OCI-LY3 (cell line): ENCODE data around the gene MATCAP1.

Experiments
- H2AFZ ChIP-seq: fragments of 200-600, 300-600 bp; shearing (Covaris generic); 2 replicates; pipeline ENCODE4 v1.6.0; 2014; ENCODE audit warnings: antibody characterized with exemption, low read depth, low read length
- H3K27ac ChIP-seq: fragments of 200-600, 300-600 bp; sonication (generic); 2 replicates; pipeline ENCODE4 v1.5.1; 2014; ENCODE audit warnings: mild to moderate bottlenecking, low read length, moderate library complexity, mixed read lengths
- H3K27me3 ChIP-seq: fragments of 200-600, 300-600 bp; sonication (generic); 2 replicates; pipeline ENCODE4 v1.6.1; 2014; ENCODE audit warnings: low read depth, low read length, mixed read lengths
- H3K36me3 ChIP-seq: fragments of 200-600, 300-600 bp; sonication (generic); replicated peaks from 2 replicates; pipeline ENCODE3; 2014; ENCODE audit warnings: low read depth, low read length, mixed read lengths
- H3K4me1 ChIP-seq: fragments of 300-600, 200-600 bp; sonication (generic); 2 replicates; pipeline ENCODE4 v1.6.1; 2014; ENCODE audit warnings: low read length, mixed read lengths
- H3K4me2 ChIP-seq: fragments of 200-600, 300-600 bp; sonication (generic); 2 replicates; pipeline ENCODE4 v1.6.1; 2014; ENCODE audit warnings: low read length, mixed read lengths
- H3K4me3 ChIP-seq: fragments of 300-600, 200-600 bp; sonication (generic); 2 replicates; pipeline ENCODE4 v1.5.1; 2014; ENCODE audit warnings: antibody characterized with exemption, mild to moderate bottlenecking, low read length, moderate library complexity
- H3K79me2 ChIP-seq: fragments of 300-600, 200-600 bp; shearing (Covaris generic); 2 replicates; pipeline ENCODE4 v1.6.1; 2014; ENCODE audit warnings: mild to moderate bottlenecking, low read length, mixed read lengths
- H3K9ac ChIP-seq: fragments of 300-600, 200-600 bp; shearing (Covaris generic); 2 replicates; pipeline ENCODE4 v1.6.0; 2014; ENCODE audit warnings: mild to moderate bottlenecking, low read length, moderate library complexity
- H3K9me3 ChIP-seq: fragments of 200-600, 300-600 bp; shearing (Covaris generic); 2 replicates; pipeline ENCODE4 v1.6.1; 2014; ENCODE audit warnings: low read length, mixed read lengths; ENCODE audit not compliant: insufficient read depth
- H4K20me1 ChIP-seq: fragments of 200-600, 300-600 bp; sonication (generic); 2 replicates; pipeline ENCODE4 v1.6.1; 2016; ENCODE audit warnings: low read length, mixed read lengths; ENCODE audit not compliant: insufficient read depth
- EZH2phosphoT487 ChIP-seq: fragments of 200-600 bp; shearing (Covaris generic); IDR thresholded peaks from 2 replicates; pipeline ENCODE4 v1.6.1; 2018; ENCODE audit warnings: antibody characterized with exemption, mixed run types, low read depth
- TF ChIP-seq, protein P1 (sequence below): fragments of 200-600, 300-600 bp; sonication (generic); IDR thresholded peaks from 2 replicates; pipeline ENCODE4 v1.5.1; 2014; ENCODE audit warnings: antibody characterized with exemption, low read length, low read depth

Gene MATCAP1

DNA sequence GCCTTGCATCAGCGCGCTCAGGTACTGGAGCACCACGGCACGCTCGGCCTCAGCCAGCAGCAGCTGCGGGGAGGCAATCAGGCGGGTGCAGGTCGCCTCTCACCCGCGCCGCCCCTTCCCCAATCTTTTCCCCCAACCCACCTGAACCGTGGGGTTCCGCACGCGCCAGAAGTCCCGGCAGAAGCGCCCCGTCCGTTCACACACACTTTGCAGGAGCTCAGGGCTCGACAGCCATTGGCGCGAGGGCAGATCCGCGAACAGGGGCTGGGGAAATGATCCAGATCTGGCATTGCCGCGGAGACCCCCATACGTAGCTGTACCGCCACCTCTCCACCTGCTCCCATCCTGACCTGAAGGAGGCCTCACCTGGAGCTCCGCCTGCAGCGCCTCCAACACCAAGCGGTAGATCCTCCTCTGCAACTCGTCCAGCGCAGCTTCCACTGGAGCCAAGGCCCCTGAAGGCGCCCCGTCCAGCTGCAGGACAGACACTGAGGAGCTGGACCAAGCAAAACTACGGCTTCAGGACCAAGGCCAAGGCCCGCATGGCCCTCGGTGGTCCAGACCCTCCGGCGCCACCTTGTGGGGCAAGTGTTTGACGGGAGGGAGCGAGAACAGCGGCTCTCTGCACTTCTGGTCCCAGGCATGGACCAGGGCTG lies 1.4 kb upstream of the MATCAP1 start:
- H3K4me2 ChIP-seq = peak overlapping the region; percentile 88
- H3K9ac ChIP-seq = no peak overlapping the region
- no peak overlapping the region for H3K27ac ChIP-seq
- no peaks in the 10 kb centered on the region for H3K36me3 ChIP-seq
- TF ChIP-seq, protein P1, sequence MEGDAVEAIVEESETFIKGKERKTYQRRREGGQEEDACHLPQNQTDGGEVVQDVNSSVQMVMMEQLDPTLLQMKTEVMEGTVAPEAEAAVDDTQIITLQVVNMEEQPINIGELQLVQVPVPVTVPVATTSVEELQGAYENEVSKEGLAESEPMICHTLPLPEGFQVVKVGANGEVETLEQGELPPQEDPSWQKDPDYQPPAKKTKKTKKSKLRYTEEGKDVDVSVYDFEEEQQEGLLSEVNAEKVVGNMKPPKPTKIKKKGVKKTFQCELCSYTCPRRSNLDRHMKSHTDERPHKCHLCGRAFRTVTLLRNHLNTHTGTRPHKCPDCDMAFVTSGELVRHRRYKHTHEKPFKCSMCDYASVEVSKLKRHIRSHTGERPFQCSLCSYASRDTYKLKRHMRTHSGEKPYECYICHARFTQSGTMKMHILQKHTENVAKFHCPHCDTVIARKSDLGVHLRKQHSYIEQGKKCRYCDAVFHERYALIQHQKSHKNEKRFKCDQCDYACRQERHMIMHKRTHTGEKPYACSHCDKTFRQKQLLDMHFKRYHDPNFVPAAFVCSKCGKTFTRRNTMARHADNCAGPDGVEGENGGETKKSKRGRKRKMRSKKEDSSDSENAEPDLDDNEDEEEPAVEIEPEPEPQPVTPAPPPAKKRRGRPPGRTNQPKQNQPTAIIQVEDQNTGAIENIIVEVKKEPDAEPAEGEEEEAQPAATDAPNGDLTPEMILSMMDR = peak; percentile 85
- TF ChIP-seq EZH2phosphoT487 = no peak
- H3K9me3 ChIP-seq = no peaks in the 10 kb centered on the region
- no peaks in the 10 kb centered on the region for H3K27me3 ChIP-seq
- H2AFZ ChIP-seq = no peak overlapping the region
- H4K20me1 ChIP-seq = no peaks in the 10 kb centered on the region
- H3K4me3 ChIP-seq = peak overlapping the region; percentile 86
- peaks cover 19% of the 10 kb centered on the region; the same call in 1 of the 2 replicates for H3K4me1 ChIP-seq
- peaks cover 13% of the 10 kb centered on the region for H3K79me2 ChIP-seq

GRCh38 chr16:67184453-67184994 lies 761 bp upstream of the MATCAP1 start:
- H3K4me2 ChIP-seq = peak overlapping the region; percentile 88
- peaks cover 3% of the 10 kb centered on the region for H3K36me3 ChIP-seq
- no peak overlapping the region for H3K27ac ChIP-seq
- H3K79me2 ChIP-seq = peaks cover 13% of the 10 kb centered on the region
- H2AFZ ChIP-seq = peak overlapping the region; percentile 53; the same call in 1 of the 2 replicates
- H4K20me1 ChIP-seq = no peaks in the 10 kb centered on the region; the same call in 1 of the 2 replicates
- H3K9ac ChIP-seq = peak overlapping the region; percentile 74
- H3K9me3 ChIP-seq = no peaks in the 10 kb centered on the region
- H3K27me3 ChIP-seq = no peaks in the 10 kb centered on the region
- H3K4me3 ChIP-seq = peak overlapping the region; percentile 86
- TF ChIP-seq EZH2phosphoT487 = no peak
- TF ChIP-seq, protein P1 = no peak
- peaks cover 19% of the 10 kb centered on the region; the same call in 1 of the 2 replicates for H3K4me1 ChIP-seq

GRCh38 chr16:67183284-67183626 lies 508 bp downstream of the MATCAP1 start:
- Histone ChIP-seq H4K20me1 (no peaks in the 10 kb centered on the region; the same call in 1 of the 2 replicates), H3K27me3 (no peaks in the 10 kb centered on the region), H3K79me2 (peaks cover 13% of the 10 kb centered on the region), H3K9me3 (no peaks in the 10 kb centered on the region), H3K4me3 (peak overlapping the region; percentile 86), H2AFZ (peak overlapping the region; percentile 34; the same call in 1 of the 2 replicates), H3K9ac (peak overlapping the region; percentile 74), H3K36me3 (peaks cover 6% of the 10 kb centered on the region), H3K4me1 (peaks cover 19% of the 10 kb centered on the region; the same call in 1 of the 2 replicates), H3K4me2 (peak overlapping the region; percentile 66), H3K27ac (no peak overlapping the region)
- no peak for TF ChIP-seq EZH2phosphoT487
- TF ChIP-seq, protein P1 = no peak

DNA sequence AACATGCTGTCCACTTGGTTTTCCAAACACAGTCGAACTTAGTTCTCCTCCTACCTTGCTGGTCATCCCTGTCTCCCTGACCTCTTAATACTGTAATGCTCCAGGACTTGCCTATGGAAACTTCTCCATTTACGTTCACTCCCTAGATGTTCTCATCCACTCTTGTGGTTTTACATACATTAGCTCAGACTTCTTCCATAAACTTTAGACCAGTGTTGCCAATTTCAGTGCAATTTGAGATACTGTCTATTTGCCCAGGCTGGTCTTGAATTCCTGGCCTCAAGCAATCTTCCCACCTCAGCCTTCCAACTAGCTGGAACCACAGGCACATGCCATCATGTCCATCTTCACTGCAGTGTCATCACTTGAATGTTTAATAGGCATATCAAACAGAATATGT lies 1.5 kb downstream of the MATCAP1 start:
- peak overlapping the region; percentile 86 for H3K4me3 ChIP-seq
- no peaks in the 10 kb centered on the region for H3K9me3 ChIP-seq
- peak overlapping the region; percentile 66 for H3K4me2 ChIP-seq
- peaks cover 13% of the 10 kb centered on the region for H3K79me2 ChIP-seq
- no peaks in the 10 kb centered on the region; the same call in 1 of the 2 replicates for H4K20me1 ChIP-seq
- peaks cover 6% of the 10 kb centered on the region for H3K36me3 ChIP-seq
- no peak overlapping the region for H2AFZ ChIP-seq
- H3K27me3 ChIP-seq = no peaks in the 10 kb centered on the region
- peaks cover 19% of the 10 kb centered on the region; the same call in 1 of the 2 replicates for H3K4me1 ChIP-seq
- no peak overlapping the region for H3K27ac ChIP-seq
- peak overlapping the region; percentile 74; the same call in 1 of the 2 replicates for H3K9ac ChIP-seq
- no peak for TF ChIP-seq EZH2phosphoT487
- TF ChIP-seq, protein P1 = no peak
